ENCODE results near the gene PCBD2. TPM values are rescaled to one million over a fixed set of nuclear protein-coding genes. Genes with fewer than 3 reads are reported as not detected.

The PCBD2 gene
- total and polyA plus RNA-seq, 2 of the 8 experiments (the other 6 are each of a cell fraction or from before 2014, with no cell fraction given), result 4.8 to 10.3 TPM

- no peak for TF ChIP-seq ATF2 (IDR thresholded peaks at IDR 0.05; ENCODE audit: low read length)
- TF ChIP-seq CHD7 (IDR thresholded peaks at IDR 0.05; ENCODE audit: insufficient replicate concordance, low read length), result no peak
- TF ChIP-seq, protein P1, sequence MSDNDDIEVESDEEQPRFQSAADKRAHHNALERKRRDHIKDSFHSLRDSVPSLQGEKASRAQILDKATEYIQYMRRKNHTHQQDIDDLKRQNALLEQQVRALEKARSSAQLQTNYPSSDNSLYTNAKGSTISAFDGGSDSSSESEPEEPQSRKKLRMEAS (IDR thresholded peaks at IDR 0.05), result no peak
- TF ChIP-seq, protein P2, sequence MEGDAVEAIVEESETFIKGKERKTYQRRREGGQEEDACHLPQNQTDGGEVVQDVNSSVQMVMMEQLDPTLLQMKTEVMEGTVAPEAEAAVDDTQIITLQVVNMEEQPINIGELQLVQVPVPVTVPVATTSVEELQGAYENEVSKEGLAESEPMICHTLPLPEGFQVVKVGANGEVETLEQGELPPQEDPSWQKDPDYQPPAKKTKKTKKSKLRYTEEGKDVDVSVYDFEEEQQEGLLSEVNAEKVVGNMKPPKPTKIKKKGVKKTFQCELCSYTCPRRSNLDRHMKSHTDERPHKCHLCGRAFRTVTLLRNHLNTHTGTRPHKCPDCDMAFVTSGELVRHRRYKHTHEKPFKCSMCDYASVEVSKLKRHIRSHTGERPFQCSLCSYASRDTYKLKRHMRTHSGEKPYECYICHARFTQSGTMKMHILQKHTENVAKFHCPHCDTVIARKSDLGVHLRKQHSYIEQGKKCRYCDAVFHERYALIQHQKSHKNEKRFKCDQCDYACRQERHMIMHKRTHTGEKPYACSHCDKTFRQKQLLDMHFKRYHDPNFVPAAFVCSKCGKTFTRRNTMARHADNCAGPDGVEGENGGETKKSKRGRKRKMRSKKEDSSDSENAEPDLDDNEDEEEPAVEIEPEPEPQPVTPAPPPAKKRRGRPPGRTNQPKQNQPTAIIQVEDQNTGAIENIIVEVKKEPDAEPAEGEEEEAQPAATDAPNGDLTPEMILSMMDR (IDR thresholded peaks at IDR 0.05; ENCODE audit: control extremely low read depth in 1 of 3, insufficient read depth in 1 of 3, low read depth in 1 of 3, low read length in 3 of 3), result no peak
These were observed 6.6 kb downstream of the PCBD2 start (continued) for GRCh38 chr5:134911285-134912206.
